ENCODE measurements around the gene OSBPL3. TPM values are rescaled to one million over a fixed set of nuclear protein-coding genes. Genes with fewer than 3 reads are reported as not detected.

The OSBPL3 gene
- polyA plus RNA-seq, 1 donor from 2014 or later = 0.26 TPM

GRCh38 chr7:24870766-24871165, 109.2 kb downstream of the OSBPL3 start:
- TF ChIP-seq POLR2AphosphoS5 (IDR thresholded peaks at IDR 0.05) = no peak
- no peak for TF ChIP-seq REST (IDR thresholded peaks at IDR 0.05; ENCODE audit: borderline replicate concordance)
- no peak for TF ChIP-seq TAF1 (IDR thresholded peaks at IDR 0.05; ENCODE audit: low read depth)
- no peak for TF ChIP-seq EP300 (conservative IDR thresholded peaks at IDR 0.05; ENCODE audit: poor library complexity, severe bottlenecking)
- no peak for TF ChIP-seq SMC3 (conservative IDR thresholded peaks at IDR 0.05; ENCODE audit: poor library complexity)
- TF ChIP-seq CTCF (IDR thresholded peaks at IDR 0.05; ENCODE audit: poor library complexity, severe bottlenecking) = no peak
- TF ChIP-seq EZH2 (IDR thresholded peaks at IDR 0.05; ENCODE audit: borderline replicate concordance, insufficient read depth, low read length, poor library complexity, severe bottlenecking) = no peak
- no peak for TF ChIP-seq MXI1 (conservative IDR thresholded peaks at IDR 0.05; ENCODE audit: poor library complexity, severe bottlenecking)
- no peak for TF ChIP-seq RAD21 (conservative IDR thresholded peaks at IDR 0.05)
- Histone ChIP-seq H2AFZ (ENCODE audit: low read depth, low read length) (no peak overlapping the region), H3K27ac (ENCODE audit: low read length) (no peak overlapping the region), H3K79me2 (replicated peaks; ENCODE audit: insufficient read depth, low read length) (no peaks in the 10 kb centered on the region), H3K4me3 (ENCODE audit: low read length) (no peak overlapping the region), H3K9me3 (ENCODE audit: low read length) (no peaks in the 10 kb centered on the region), H3K4me2 (ENCODE audit: low read length) (no peak overlapping the region), H3K9ac (ENCODE audit: low read length) (no peak overlapping the region), H3K27me3 (ENCODE audit: insufficient read depth, low read depth, low read length) (no peaks in the 10 kb centered on the region), H3K9me2 (ENCODE audit: insufficient read depth, low read length) (no peaks in the 10 kb centered on the region), H4K20me1 (ENCODE audit: insufficient read depth) (no peaks in the 10 kb centered on the region), H3K36me3 (ENCODE audit: insufficient read depth, low read length) (no peaks in the 10 kb centered on the region), H3F3A (ENCODE audit: insufficient read depth, low read length, poor library complexity, severe bottlenecking) (no peaks in the 10 kb centered on the region)

- H3K9me3 ChIP-seq (ENCODE audit: low read length) = no peaks in the 10 kb centered on the region
- no peak overlapping the region for H3K9ac ChIP-seq (ENCODE audit: low read length)
- no peaks in the 10 kb centered on the region for H4K20me1 ChIP-seq (ENCODE audit: insufficient read depth)
- no peaks in the 10 kb centered on the region for H3K79me2 ChIP-seq (replicated peaks; ENCODE audit: insufficient read depth, low read length)
- no peak for TF ChIP-seq RAD21 (conservative IDR thresholded peaks at IDR 0.05)
- no peak for TF ChIP-seq TAF1 (IDR thresholded peaks at IDR 0.05; ENCODE audit: low read depth)
- no peak for TF ChIP-seq MXI1 (conservative IDR thresholded peaks at IDR 0.05; ENCODE audit: poor library complexity, severe bottlenecking)
- TF ChIP-seq EP300 (conservative IDR thresholded peaks at IDR 0.05; ENCODE audit: poor library complexity, severe bottlenecking) = no peak
- no peak for TF ChIP-seq REST (IDR thresholded peaks at IDR 0.05; ENCODE audit: borderline replicate concordance)
- no peak for TF ChIP-seq EZH2 (IDR thresholded peaks at IDR 0.05; ENCODE audit: borderline replicate concordance, insufficient read depth, low read length, poor library complexity, severe bottlenecking)
- TF ChIP-seq POLR2AphosphoS5 (IDR thresholded peaks at IDR 0.05) = no peak
- no peak overlapping the region for H3K4me2 ChIP-seq (ENCODE audit: low read length)
- H2AFZ ChIP-seq (ENCODE audit: low read depth, low read length) = no peak overlapping the region
- no peak overlapping the region for H3K27ac ChIP-seq (ENCODE audit: low read length)
- no peaks in the 10 kb centered on the region for H3K9me2 ChIP-seq (ENCODE audit: insufficient read depth, low read length)
- no peaks in the 10 kb centered on the region for H3F3A ChIP-seq (ENCODE audit: insufficient read depth, low read length, poor library complexity, severe bottlenecking)
- no peak overlapping the region for H3K4me3 ChIP-seq (ENCODE audit: low read length)
- H3K36me3 ChIP-seq (ENCODE audit: insufficient read depth, low read length) = no peaks in the 10 kb centered on the region
- H3K27me3 ChIP-seq (ENCODE audit: insufficient read depth, low read depth, low read length) = no peaks in the 10 kb centered on the region
Observed at GRCh38 chr7:24869572-24869971, 110.4 kb downstream of the OSBPL3 start.

Data from neural cell (in vitro differentiated cells).